Brain microvascular endothelial cell (primary cell): ENCODE measurements around the gene KLHDC9.

Experiments used
- DNase-seq: peaks from one replicate; pipeline ENCODE4 v3.0.0-alpha.2; 2020
- H3K27ac ChIP-seq: fragments of 250-450 bp; sonication (Bioruptor Pico); 2 replicates; pipeline ENCODE4 v1.5.1; 2020; ENCODE audit warnings: mild to moderate bottlenecking, moderate library complexity
- H3K27me3 ChIP-seq: fragments of 250-450 bp; sonication (Bioruptor Pico); replicated peaks from 2 replicates; pipeline ENCODE4 v1.5.1; 2020; ENCODE audit warnings: mild to moderate bottlenecking
- H3K36me3 ChIP-seq: fragments of 250-450 bp; sonication (Bioruptor Pico); replicated peaks from 2 replicates; pipeline ENCODE4 v1.5.1; 2020; ENCODE audit warnings: mild to moderate bottlenecking
- H3K4me3 ChIP-seq: 2 replicates; pipeline ENCODE4 v1.5.1; 2011; ENCODE audit warnings: low read depth, mild to moderate bottlenecking, control low read depth, low read length, moderate library complexity
- CTCF ChIP-seq: IDR thresholded peaks from 2 replicates; pipeline ENCODE4 v1.5.1; 2011; ENCODE audit warnings: low read depth, mild to moderate bottlenecking, moderate library complexity, low read length, control low read depth, inconsistent platforms; ENCODE audit errors: missing control alignments
- in situ Hi-C: cut with HindIII; loops from 2 replicates; pipeline ENCODE4 v1.10.0; 2017; ENCODE audit warnings: low sequenced_read_pairs, low pct_ligation_motif_present

The KLHDC9 gene

DNA sequence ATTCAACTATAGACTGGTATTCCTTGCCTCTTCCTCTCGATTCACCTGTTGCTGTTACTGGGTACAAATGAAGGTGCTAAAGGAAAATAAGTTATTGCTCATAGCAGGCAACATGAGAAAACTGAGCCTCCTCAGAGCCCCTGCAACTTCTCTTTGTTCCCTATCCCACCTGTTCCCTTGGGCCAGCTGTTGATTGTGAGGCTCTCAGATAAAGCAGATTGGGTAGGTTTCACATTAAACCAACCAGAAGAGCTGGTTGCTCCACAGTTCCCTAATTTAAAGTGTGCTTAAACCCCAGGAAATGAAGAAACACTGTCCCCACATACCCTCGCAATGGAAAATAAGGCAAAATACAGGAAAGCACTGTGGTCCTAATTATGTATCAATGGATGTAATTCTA lies 29.5 kb downstream of the KLHDC9 start:
- Histone ChIP-seq H3K27me3 (no peaks in the 10 kb centered on the region), H3K4me3 (no peak overlapping the region), H3K27ac (no peak overlapping the region), H3K36me3 (peaks cover 37% of the 10 kb centered on the region)
- TF ChIP-seq CTCF = no peak
- in situ Hi-C loops = loop anchor here (25.0 kb wide), 1 partner anchor 90 kb away; the partner anchor contains the start of genes TSTD1 and USF1
- DNase-seq = no peak

DNA sequence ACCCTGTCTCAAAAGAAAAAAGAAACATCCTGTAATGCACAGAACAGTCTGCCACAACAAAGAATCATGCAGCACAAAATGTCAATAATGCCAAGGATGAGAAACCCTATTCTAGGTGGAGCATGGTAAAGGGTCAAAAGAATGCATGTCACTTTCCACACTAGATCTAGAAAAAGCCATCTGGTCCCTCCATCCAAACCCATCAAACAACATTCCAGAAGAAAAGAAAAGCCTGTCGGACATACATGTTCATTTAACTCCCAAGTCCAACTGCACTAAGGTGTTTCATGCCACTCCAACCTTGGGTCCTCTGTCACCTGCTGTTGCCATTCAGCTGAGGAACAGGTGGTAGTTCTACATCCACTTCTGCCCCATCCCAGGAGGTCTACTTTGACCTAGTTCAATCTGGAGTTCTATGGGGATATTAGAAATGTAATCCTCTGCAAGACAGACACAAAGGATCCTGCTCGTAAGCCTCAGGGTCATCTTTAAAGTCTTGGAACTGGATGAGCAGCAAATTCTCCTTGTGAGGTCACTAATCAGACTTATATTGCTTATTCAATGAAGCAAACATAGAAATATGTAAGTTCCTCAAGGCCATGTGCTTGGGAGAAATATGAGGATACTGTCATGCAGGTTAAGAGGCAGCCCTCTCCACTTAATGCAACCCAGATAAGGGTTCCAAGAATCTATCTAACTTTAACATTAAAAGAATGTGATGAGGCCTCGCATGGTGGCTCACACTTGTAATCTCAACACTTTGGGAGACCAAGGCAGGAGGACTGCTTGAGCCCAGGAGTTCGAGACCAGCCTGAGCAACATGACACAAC lies 30.6 kb downstream of the KLHDC9 start:
- Histone ChIP-seq H3K4me3 (no peak overlapping the region), H3K27me3 (no peaks in the 10 kb centered on the region), H3K36me3 (peaks cover 27% of the 10 kb centered on the region), H3K27ac (no peak overlapping the region)
- in situ Hi-C loops = loop anchor here (25.0 kb wide), 1 partner anchor 92 kb away; the partner anchor contains the start of genes TSTD1 and USF1
- no peak for TF ChIP-seq CTCF
- DNase-seq = no peak

DNA sequence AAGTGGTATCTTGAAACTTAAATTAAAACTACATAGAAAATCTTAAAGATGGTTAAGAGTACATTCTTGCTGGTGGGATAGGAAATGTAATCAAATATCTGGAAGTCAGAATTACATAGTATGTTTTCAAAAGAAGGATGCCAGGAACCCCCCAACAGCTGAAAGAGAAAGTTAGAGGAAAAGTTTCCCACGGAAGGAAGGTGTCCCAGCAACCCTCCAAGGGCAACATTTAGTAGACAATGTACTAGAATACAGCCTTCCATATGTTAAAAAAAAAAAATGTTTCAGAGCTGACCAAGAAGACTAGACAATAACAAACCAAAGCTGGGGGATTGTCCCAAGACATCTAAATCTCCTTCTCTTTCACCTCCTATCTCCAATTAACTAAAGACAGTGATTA lies 32.1 kb downstream of the KLHDC9 start:
- H3K27me3 ChIP-seq = no peaks in the 10 kb centered on the region
- H3K27ac ChIP-seq = no peak overlapping the region
- no peak for DNase-seq
- in situ Hi-C loops = loop anchor here (25.0 kb wide), 1 partner anchor 93 kb away; the partner anchor contains the start of genes TSTD1 and USF1
- peaks cover 21% of the 10 kb centered on the region for H3K36me3 ChIP-seq
- TF ChIP-seq CTCF = no peak
- no peak overlapping the region for H3K4me3 ChIP-seq

GRCh38 chr1:161131523-161132409 lies 33.6 kb downstream of the KLHDC9 start:
- in situ Hi-C loops = loop anchor here (25.0 kb wide), 1 partner anchor 94 kb away; the partner anchor contains the start of genes TSTD1 and USF1
- TF ChIP-seq CTCF = no peak
- DNase-seq = no peak
- Histone ChIP-seq H3K27ac (peak overlapping the region; percentile 94), H3K27me3 (no peaks in the 10 kb centered on the region), H3K4me3 (peak overlapping the region; percentile 92), H3K36me3 (peaks cover 11% of the 10 kb centered on the region)

DNA sequence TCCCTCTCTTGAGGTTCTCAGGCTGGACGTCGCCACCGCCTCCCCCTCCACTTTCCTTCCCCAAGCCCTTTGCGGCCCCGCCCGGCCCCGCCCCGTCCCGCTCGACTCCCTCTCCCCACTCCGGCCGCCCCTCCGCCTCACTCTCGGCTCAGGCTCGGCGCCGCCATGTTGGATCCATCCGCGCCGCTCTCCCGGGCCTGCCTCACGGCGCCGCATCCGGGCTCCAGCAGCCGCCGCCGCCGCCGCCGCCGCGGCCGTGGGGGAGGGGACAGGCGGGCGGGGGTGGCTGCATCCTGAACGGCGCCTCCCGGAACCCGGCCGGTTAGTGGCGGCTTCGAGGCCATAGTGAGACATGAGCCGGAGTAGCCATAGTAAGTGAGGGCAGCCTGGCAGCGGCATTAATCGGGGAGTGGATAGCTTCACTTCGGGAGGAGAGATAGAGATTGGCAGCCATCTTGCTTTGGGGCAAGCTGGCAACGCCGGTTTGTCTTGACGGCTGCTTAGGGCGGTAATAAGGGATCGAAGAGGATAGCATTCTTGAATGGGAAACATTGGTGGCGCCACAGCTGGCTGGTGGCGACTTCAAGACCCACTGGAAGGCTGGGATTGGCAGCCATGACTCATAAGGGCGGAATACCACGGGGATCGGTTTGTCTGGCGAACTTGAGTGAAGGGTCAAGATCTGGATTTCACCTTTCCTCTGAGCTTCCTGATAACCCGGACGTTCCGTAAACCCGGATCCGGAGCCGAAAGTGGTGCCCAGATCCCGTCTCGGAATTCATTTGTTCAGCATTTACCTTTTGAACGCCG lies 34.5 kb downstream of the KLHDC9 start, which contains the start of gene DEDD:
TSS of gene DEDD (minus strand) at position 258 of the 810 bp plus-strand sequence. CDS start 8,205 bp downstream, outside the sequence.
- H3K4me3 ChIP-seq = peak within 1 kb of the TSS; percentile 92
- H3K27ac ChIP-seq = peak within 1 kb of the TSS; percentile 94
- no peak for TF ChIP-seq CTCF
- DNase-seq = peak; percentile 94
- H3K27me3 ChIP-seq = no peaks in the 10 kb centered on the region
- in situ Hi-C loops = loop anchor here (25.0 kb wide), 1 partner anchor 95 kb away; the partner anchor contains the start of genes TSTD1 and USF1
- peaks cover 7% of the 10 kb centered on the region for H3K36me3 ChIP-seq
